DND-41 (cell line): ENCODE results near the gene RSAD2.

ENCODE experiments used
- ATAC-seq: fragments of 200-7000 bp; cut with Tn5 transposase; 3 replicates; pipeline ENCODE4 v1.9.1; 2021; ENCODE audit warnings: low read depth; ENCODE audit not compliant: insufficient read depth
- DNase-seq: peaks from one replicate; pipeline ENCODE4 v3.0.0-alpha.2; 2020
- H2AFZ ChIP-seq: 2 replicates; pipeline ENCODE4 v1.6.0; 2012; ENCODE audit warnings: low read depth, low read length
- H3K27ac ChIP-seq: 2 replicates; pipeline ENCODE4 v1.5.1; 2012; ENCODE audit warnings: low read length, inconsistent platforms
- H3K27me3 ChIP-seq: fragments of 200-600 bp; sonication (generic); 2 replicates; pipeline ENCODE4 v1.6.0; 2012; ENCODE audit warnings: low read length, mild to moderate bottlenecking, inconsistent platforms; ENCODE audit not compliant: insufficient read depth, poor library complexity
- H3K36me3 ChIP-seq: 2 replicates; pipeline ENCODE4 v1.5.1; 2012; ENCODE audit warnings: low read length, inconsistent platforms; ENCODE audit not compliant: insufficient read depth
- H3K4me1 ChIP-seq: 2 replicates; pipeline ENCODE4 v1.5.1; 2012; ENCODE audit warnings: mild to moderate bottlenecking, low read length; ENCODE audit not compliant: insufficient read depth
- H3K4me2 ChIP-seq: 2 replicates; pipeline ENCODE4 v1.6.0; 2012; ENCODE audit warnings: mild to moderate bottlenecking, moderate library complexity, low read length, inconsistent platforms; ENCODE audit not compliant: insufficient read depth
- H3K4me3 ChIP-seq, 2 experiments: fragments of 200-600 bp in 1 of 2; shearing (Covaris generic) in 1 of 2; 2 replicates each; pipeline ENCODE4 v1.5.1; 2012 to 2016; ENCODE audit warnings: inconsistent platforms in 2 of 2, low read length in 2 of 2, mild to moderate bottlenecking in 2 of 2, low read depth in 1 of 2, moderate library complexity in 1 of 2
- H3K79me2 ChIP-seq: 2 replicates; pipeline ENCODE4 v1.6.0; 2012; ENCODE audit warnings: low read length, inconsistent platforms; ENCODE audit not compliant: insufficient read depth
- H3K9ac ChIP-seq: 2 replicates; pipeline ENCODE4 v1.6.0; 2012; ENCODE audit warnings: low read depth, mild to moderate bottlenecking, inconsistent platforms, low read length, moderate library complexity
- H3K9me3 ChIP-seq: 2 replicates; pipeline ENCODE4 v1.5.1; 2012; ENCODE audit warnings: low read length, moderate library complexity, mild to moderate bottlenecking, inconsistent platforms; ENCODE audit not compliant: insufficient read depth, severe bottlenecking
- H4K20me1 ChIP-seq: 2 replicates; pipeline ENCODE4 v1.6.0; 2012; ENCODE audit warnings: low read length; ENCODE audit not compliant: insufficient read depth
- EZH2 ChIP-seq: IDR thresholded peaks from 3 replicates; pipeline ENCODE4 v1.6.1; 2012; ENCODE audit warnings: borderline replicate concordance, low read depth, mild to moderate bottlenecking, moderate library complexity, low read length, inconsistent platforms; ENCODE audit not compliant: severe bottlenecking
- TF ChIP-seq, protein P1 (sequence below): IDR thresholded peaks from 2 replicates; pipeline ENCODE4 v1.5.1; 2012; ENCODE audit warnings: borderline replicate concordance, low read length, moderate library complexity, mild to moderate bottlenecking; ENCODE audit not compliant: poor library complexity, severe bottlenecking; ENCODE audit errors: extremely low read depth

Gene RSAD2, protein sequence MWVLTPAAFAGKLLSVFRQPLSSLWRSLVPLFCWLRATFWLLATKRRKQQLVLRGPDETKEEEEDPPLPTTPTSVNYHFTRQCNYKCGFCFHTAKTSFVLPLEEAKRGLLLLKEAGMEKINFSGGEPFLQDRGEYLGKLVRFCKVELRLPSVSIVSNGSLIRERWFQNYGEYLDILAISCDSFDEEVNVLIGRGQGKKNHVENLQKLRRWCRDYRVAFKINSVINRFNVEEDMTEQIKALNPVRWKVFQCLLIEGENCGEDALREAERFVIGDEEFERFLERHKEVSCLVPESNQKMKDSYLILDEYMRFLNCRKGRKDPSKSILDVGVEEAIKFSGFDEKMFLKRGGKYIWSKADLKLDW

DNA sequence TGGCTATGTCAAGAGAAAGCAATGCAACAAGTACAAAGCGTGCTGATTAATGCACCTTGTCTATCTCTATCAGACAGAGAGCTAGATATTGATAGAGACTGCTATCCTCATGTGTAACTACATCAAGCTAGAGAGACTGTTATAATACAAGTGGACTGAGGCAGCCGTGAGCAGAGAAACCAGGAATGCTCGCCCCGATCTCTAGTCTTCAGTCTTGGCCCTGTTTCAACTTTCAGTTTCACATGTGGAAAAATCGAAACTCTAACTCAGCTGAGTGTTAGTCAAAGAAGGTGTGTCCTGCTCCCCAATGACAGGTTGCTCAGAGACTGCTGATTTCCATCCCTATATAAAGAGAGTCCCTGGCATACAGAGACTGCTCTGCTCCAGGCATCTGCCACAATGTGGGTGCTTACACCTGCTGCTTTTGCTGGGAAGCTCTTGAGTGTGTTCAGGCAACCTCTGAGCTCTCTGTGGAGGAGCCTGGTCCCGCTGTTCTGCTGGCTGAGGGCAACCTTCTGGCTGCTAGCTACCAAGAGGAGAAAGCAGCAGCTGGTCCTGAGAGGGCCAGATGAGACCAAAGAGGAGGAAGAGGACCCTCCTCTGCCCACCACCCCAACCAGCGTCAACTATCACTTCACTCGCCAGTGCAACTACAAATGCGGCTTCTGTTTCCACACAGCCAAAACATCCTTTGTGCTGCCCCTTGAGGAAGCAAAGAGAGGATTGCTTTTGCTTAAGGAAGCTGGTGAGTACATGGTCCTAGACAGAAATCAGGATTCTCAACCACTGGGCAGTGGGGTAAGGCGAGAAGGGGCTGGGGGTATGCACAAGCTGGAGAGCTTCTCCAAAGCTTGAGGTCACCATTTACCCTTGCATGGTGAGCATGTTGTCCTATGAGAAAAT is at the start of gene RSAD2:
Gene RSAD2, plus strand, starts transcription at position 376 of the 903 bp plus-strand sequence. Its CDS starts 24 bp downstream, at position 400.
- no peaks in the 10 kb centered on the region for H3K27me3 ChIP-seq
- H4K20me1 ChIP-seq = no peaks in the 10 kb centered on the region
- peaks cover 30% of the 10 kb centered on the region for H3K79me2 ChIP-seq
- H3K4me2 ChIP-seq = peak within 1 kb of the TSS; percentile 76
- ATAC-seq (peak; percentile 70), DNase-seq (peak; percentile 67)
- peak within 1 kb of the TSS; percentile 67 for H2AFZ ChIP-seq
- peak within 1 kb of the TSS; percentile 85 for H3K27ac ChIP-seq
- peak within 1 kb of the TSS; percentile 10 to 57; a peak in 3 of 4 replicates for H3K4me3 ChIP-seq
- TF ChIP-seq, protein P1, sequence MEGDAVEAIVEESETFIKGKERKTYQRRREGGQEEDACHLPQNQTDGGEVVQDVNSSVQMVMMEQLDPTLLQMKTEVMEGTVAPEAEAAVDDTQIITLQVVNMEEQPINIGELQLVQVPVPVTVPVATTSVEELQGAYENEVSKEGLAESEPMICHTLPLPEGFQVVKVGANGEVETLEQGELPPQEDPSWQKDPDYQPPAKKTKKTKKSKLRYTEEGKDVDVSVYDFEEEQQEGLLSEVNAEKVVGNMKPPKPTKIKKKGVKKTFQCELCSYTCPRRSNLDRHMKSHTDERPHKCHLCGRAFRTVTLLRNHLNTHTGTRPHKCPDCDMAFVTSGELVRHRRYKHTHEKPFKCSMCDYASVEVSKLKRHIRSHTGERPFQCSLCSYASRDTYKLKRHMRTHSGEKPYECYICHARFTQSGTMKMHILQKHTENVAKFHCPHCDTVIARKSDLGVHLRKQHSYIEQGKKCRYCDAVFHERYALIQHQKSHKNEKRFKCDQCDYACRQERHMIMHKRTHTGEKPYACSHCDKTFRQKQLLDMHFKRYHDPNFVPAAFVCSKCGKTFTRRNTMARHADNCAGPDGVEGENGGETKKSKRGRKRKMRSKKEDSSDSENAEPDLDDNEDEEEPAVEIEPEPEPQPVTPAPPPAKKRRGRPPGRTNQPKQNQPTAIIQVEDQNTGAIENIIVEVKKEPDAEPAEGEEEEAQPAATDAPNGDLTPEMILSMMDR = peak; percentile 38
- no peak for TF ChIP-seq EZH2
- H3K36me3 ChIP-seq = no peaks in the 10 kb centered on the region
- peaks cover 6% of the 10 kb centered on the region for H3K9me3 ChIP-seq
- H3K9ac ChIP-seq = peak within 1 kb of the TSS; percentile 55
- H3K4me1 ChIP-seq = peaks cover 79% of the 10 kb centered on the region

DNA sequence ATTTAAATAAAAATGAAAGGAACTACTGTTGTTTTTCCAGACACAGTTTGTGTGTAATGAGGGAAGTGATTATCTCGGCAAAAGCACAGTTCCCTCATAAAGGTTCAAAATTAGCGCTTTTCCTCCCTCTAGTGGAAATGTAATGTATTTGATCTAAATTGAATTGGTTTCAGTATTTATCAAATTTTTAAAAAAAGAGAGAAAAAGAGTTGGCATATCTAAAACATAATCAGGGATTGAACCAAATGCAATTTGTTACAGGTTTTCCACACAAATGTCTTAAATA is 49.3 kb upstream of the RSAD2 start:
- ATAC-seq (no peak), DNase-seq (no peak)
- no peak overlapping the region for H3K9ac ChIP-seq
- no peak overlapping the region for H2AFZ ChIP-seq
- no peaks in the 10 kb centered on the region for H3K27me3 ChIP-seq
- no peak for TF ChIP-seq EZH2
- TF ChIP-seq, protein P1 = peak; percentile 56
- no peak overlapping the region for H3K4me3 ChIP-seq
- no peaks in the 10 kb centered on the region for H4K20me1 ChIP-seq
- no peak overlapping the region; the same call in 1 of the 2 replicates for H3K27ac ChIP-seq
- no peak overlapping the region for H3K4me2 ChIP-seq
- no peaks in the 10 kb centered on the region for H3K36me3 ChIP-seq
- H3K4me1 ChIP-seq = peaks cover 18% of the 10 kb centered on the region
- peaks cover 13% of the 10 kb centered on the region for H3K9me3 ChIP-seq
- peaks cover under 1% of the 10 kb centered on the region; the same call in 1 of the 2 replicates for H3K79me2 ChIP-seq

DNA sequence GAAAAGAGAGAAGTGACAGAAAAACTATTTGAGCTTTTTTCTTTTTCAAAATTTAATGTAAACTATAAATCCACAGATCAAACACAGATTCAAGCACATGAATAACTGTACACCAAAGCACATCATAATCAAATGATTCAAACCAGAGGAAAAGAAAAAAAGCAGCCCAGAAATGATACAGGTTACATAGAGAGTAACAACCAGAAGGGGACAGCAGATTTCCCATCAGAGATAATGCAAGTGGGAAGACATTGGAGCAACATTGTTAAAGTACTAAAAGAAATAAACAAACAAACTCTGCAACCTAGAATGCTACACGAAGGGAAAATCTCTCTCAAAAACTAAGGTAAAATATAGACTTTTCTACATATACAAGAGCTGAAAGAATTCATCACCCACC is 46.3 kb upstream of the RSAD2 start:
- H3K4me2 ChIP-seq = no peak overlapping the region
- no peak overlapping the region for H3K4me3 ChIP-seq
- peaks cover under 1% of the 10 kb centered on the region for H3K36me3 ChIP-seq
- DNase-seq = no peak
- no peaks in the 10 kb centered on the region for H4K20me1 ChIP-seq
- no peak overlapping the region for H3K27ac ChIP-seq
- H3K9ac ChIP-seq = no peak overlapping the region
- peaks cover 16% of the 10 kb centered on the region for H3K79me2 ChIP-seq
- TF ChIP-seq, protein P1 = no peak
- H3K4me1 ChIP-seq = peaks cover 46% of the 10 kb centered on the region
- no peak for ATAC-seq
- peaks cover 13% of the 10 kb centered on the region for H3K9me3 ChIP-seq
- H2AFZ ChIP-seq = no peak overlapping the region
- H3K27me3 ChIP-seq = no peaks in the 10 kb centered on the region
